ENCODE data around the gene SRGAP3. TPM values are rescaled to one million over a fixed set of nuclear protein-coding genes. Genes with fewer than 3 reads are reported as not detected.

The SRGAP3 gene
- total RNA-seq, 4 donors from 2014 or later = 14.7 to 58.9 (median 18.7) TPM

- Histone ChIP-seq H3K27ac (no peak overlapping the region), H3K9me3 (no peaks in the 10 kb centered on the region), H3K27me3 (no peaks in the 10 kb centered on the region), H3K36me3 (no peaks in the 10 kb centered on the region), H3K4me1 (no peaks in the 10 kb centered on the region), H3K4me3 (replicated peaks in 1 of 3) (no peak overlapping the region)
- no peak for DNase-seq
- intact Hi-C loops (cut with DNase I) = no loop called here
- TF ChIP-seq CTCF (IDR thresholded peaks at IDR 0.05) = no peak
- TF ChIP-seq POLR2A (IDR thresholded peaks at IDR 0.05) = no peak
- WGBS, 2 donors = 84 to 87% methylated on average over 4 of the region's 4 CpGs
Measured at GRCh38 chr3:8954938-8955763, 294.3 kb downstream of the SRGAP3 start.

GRCh38 chr3:8953313-8953712 lies 296.1 kb downstream of the SRGAP3 start:
- TF ChIP-seq POLR2A (IDR thresholded peaks at IDR 0.05) = no peak
- TF ChIP-seq CTCF (IDR thresholded peaks at IDR 0.05) = no peak

GRCh38 chr3:8952130-8952529 lies 297.3 kb downstream of the SRGAP3 start:
- TF ChIP-seq POLR2A (IDR thresholded peaks at IDR 0.05) (no peak), CTCF (IDR thresholded peaks at IDR 0.05) (no peak)
- DNase-seq = no peak
- H3K9me3 ChIP-seq = no peaks in the 10 kb centered on the region
- intact Hi-C loops (cut with DNase I) = no loop called here
- H3K4me1 ChIP-seq = no peaks in the 10 kb centered on the region
- H3K27ac ChIP-seq = no peak overlapping the region
- H3K36me3 ChIP-seq = no peaks in the 10 kb centered on the region
- no peaks in the 10 kb centered on the region for H3K27me3 ChIP-seq
- H3K4me3 ChIP-seq (replicated peaks in 1 of 3) = no peak overlapping the region

More at GRCh38 chr3:8953313-8953712, 296.1 kb downstream of the SRGAP3 start:
- intact Hi-C loops (cut with DNase I) = no loop called here
- H3K27ac ChIP-seq = no peak overlapping the region
- H3K27me3 ChIP-seq = no peaks in the 10 kb centered on the region
- H3K4me3 ChIP-seq (replicated peaks in 1 of 3) = no peak overlapping the region
- no peak for DNase-seq
- H3K4me1 ChIP-seq = no peaks in the 10 kb centered on the region
- H3K9me3 ChIP-seq = no peaks in the 10 kb centered on the region
- H3K36me3 ChIP-seq = no peaks in the 10 kb centered on the region

- Histone ChIP-seq H3K4me1 (no peaks in the 10 kb centered on the region), H3K27ac (no peak overlapping the region), H3K27me3 (no peaks in the 10 kb centered on the region), H3K9me3 (no peaks in the 10 kb centered on the region), H3K36me3 (peaks cover 0 to under 1% of the 10 kb centered on the region in 2 donors), H3K4me3 (replicated peaks in 1 of 3) (no peak overlapping the region)
- 64 to 86% methylated on average over 3 of the region's 3 CpGs for WGBS, 2 donors
- TF ChIP-seq CTCF (IDR thresholded peaks at IDR 0.05) (no peak), POLR2A (IDR thresholded peaks at IDR 0.05) (no peak)
- intact Hi-C loops (cut with DNase I) = no loop called here
- DNase-seq = no peak
Measured at GRCh38 chr3:8945890-8946600, 303.4 kb downstream of the SRGAP3 start.
